Activated CD4-positive, alpha-beta T cell treated with anti-CD3 and anti-CD28 coated beads, Interleukin-2, amount 50 U/mL, for 48 hours (primary cell): ENCODE measurements around the gene THSD4.
A peak's percentile ranks its signal among the peaks of the same experiment; 100 is the strongest.

Source experiments
- DNase-seq, 2 experiments: peaks; one replicate each; pipeline ENCODE4 v3.0.0-alpha.2; 2020

THSD4 gene

DNA sequence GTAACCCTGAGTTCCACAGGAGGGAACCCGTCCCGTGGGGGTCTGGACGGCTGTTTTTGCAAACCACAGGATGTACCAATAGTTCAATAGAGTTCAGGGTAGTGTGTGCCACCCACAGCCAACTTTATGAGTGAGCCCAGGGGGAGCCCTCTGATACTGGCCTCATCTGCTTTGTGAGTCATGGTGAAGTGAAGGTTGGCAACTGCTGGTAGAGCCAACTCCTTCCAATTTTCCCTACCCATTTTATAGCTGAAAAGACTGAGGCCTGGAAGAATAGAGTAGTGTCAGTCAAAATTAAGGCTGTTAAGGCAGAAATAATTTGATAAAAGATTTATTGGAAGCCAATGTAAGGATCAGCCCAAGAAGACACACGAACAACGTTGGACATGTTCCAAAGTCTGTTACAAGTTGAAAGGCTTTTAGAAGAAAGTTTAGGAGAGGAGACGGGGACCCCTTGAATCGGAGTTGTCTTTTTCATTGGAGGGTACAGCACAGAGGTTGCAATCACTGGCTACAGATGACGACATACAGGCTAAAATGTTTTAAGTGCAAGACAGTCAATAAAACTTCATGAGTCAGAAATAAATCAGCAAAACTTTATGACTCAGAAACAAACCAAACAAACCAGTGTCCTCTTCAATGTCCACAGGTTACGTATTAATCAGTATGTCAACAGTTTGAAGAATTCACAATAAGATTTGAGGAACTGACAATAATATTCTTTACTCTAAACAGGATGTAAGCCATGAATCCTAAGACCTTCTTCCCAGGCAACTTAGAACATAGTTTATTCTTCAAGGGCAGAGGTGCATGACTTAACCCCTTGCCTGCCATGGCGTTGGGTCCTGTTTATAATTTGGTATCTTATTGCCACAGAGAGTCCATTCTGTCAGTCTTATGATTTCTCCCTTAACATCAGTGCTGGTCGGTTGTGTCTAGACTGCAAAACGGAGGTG, 632.1 kb downstream of the THSD4 start:
- DNase-seq = no peak

DNA sequence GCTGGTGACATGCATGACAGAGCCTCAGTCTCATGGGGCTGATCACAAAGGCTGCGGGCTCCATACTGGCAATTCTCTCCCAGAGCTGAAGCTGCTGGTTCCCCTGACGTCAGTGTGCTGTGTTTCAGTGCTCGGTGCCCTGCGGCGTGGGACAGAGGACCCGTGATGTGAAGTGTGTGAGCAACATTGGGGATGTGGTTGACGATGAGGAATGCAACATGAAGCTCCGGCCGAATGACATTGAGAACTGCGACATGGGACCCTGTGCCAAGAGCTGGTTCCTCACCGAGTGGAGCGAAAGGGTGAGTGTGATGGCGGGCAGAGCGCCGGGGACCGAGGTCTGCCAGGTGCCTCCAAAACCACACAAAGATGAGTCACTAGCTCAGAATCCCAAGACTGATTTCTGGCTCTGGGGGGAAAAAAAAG, 633.0 kb downstream of the THSD4 start:
- DNase-seq = no peak

DNA sequence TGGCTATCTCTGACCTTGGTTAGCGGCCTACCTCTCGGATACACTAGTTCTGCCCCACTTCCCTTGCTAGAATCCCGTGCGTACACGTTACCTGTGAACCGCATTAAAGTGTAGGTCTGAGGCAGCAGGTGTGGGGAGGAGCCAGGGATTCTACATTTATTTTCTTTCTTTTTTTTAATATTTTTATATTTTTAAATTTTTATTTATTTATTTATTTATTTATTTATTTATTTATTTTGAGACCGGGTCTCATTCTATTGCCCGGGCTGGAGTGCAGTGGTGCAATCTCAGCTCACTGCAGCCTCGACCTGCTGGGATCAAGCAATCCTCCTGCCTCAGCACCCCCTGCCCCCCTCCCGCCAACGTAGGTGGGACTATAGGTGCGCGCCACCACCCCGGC, 634.2 kb downstream of the THSD4 start:
- no peak for DNase-seq

DNA sequence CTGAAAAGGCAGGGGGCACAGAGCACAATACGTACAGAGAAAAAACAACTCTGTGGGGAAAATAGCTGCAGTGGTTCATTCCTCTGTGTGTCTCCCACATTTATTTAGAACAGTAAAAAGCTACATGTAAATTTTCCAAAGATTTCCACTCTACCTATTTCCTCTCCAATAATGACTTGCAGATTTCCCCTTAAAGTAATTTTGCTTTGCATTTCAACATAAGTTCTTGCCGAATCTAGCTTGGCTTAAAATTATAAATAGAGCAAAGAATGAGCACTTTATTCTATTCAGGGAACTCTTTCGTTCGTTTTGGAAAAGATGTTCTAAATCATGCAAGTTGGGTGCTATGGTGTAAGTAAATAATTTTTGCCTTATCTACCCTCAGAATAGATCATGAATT, 636.9 kb downstream of the THSD4 start:
- no peak for DNase-seq

DNA sequence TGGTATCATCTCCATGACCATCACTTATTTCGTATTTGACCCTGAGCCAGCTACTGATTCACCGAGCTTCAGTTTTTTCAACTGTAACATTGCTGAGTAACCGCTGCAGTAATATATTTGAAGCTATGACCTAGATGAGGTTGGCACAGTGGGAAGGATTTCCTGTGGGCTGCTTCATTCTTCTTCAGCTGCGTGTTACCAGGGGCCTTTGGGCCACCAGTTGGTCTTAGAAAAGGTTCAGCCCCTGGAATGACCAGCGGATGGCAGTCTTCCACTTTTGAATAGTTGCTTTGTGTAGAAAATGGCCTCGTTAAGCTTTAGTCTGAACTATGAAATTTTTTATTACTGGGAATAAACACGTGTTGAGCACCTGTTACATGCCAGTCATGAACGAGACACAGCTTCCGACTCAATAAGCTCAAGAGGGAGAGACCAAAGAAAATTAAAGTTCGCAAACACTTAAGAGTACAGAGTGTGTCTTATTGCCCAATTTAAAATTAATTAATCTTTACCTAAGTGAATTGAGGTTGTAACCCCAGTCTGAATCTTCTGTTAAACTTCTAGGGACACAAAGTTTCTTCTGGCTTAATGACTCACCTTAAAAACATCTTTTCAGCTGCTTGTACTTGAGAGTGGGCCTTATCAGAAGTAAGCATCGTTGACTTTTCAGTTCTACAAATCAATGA, 637.5 kb downstream of the THSD4 start:
- DNase-seq = peak; percentile 10 to 12

DNA sequence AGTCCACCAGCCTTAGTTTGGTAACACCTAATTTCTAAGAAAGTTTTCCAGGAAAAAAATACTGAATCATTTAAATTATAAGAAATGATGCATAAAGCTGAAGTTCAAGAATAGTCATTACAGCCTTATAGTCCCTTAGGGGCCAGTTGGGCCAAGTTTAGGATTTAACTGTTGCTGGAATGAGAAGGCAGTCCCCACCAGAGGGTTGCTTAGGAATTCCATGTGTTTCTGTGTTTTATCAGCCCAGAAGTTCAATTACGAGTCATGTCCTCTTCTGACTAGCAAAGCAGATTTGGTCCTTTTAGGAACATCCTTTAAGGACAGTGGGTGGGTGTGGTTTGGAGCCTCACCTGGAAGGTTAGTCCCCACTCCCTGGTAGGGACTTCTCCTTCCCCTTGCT, 638.1 kb downstream of the THSD4 start:
- no peak for DNase-seq

DNA sequence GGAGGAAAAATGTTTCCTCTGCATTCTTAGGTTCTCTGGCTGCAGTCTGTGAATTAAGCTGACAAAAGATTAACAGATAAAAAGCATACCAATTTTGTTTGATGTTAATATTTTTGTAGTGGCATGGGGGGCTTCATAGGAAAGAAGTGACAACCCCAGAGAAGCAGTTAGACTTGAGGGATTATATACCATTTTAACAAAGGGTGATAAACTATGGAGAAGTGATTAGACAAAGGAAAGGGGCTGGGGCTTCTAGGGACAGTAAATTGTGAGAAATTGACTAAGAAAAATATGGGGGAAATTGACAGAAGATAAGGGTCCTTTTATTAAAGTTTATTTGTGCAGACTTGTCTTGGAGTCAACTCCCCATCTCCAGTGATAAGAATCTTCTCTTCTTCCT, 639.4 kb downstream of the THSD4 start:
- no peak for DNase-seq

DNA sequence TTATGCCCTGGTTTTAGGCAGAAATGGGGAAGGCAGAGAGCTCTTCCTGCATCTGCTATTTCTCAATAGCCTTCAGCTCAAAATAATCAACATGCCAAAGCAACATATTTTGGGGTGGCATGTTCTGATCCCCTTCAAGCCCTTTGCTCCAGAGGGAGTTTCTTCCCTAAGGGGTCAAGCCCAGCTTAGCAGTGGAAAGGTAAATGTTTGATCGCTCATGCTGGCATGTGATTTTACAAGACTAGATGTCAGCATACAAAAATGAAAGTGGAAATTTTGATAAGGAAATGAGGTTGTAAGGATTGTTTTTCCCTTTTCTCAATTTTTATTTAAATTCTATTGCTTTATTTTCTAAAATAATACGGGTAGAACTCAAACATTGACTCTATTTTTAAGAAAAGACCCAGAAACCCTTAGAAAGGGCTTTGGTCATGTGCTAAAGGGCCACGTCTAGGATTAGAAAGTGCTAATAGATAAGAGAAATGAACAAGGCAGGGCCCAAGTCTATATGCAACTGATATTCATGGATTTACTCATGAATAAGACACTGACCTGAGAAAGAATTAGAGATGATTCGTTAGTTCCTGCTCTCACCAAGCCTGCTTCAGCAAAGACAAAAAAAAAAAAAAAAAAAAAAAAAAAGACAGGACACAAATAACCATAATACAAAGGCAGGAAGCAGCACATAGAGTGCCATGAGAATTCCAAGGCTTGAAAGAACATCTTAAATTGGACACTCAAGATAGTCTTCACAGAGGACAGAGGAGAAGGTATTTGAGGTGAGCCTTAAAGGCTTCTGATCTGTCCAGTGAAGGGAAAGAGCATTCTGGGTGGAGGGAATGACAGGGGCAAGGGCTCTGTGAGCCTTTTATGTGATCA, 640.1 kb downstream of the THSD4 start:
- no peak for DNase-seq

DNA sequence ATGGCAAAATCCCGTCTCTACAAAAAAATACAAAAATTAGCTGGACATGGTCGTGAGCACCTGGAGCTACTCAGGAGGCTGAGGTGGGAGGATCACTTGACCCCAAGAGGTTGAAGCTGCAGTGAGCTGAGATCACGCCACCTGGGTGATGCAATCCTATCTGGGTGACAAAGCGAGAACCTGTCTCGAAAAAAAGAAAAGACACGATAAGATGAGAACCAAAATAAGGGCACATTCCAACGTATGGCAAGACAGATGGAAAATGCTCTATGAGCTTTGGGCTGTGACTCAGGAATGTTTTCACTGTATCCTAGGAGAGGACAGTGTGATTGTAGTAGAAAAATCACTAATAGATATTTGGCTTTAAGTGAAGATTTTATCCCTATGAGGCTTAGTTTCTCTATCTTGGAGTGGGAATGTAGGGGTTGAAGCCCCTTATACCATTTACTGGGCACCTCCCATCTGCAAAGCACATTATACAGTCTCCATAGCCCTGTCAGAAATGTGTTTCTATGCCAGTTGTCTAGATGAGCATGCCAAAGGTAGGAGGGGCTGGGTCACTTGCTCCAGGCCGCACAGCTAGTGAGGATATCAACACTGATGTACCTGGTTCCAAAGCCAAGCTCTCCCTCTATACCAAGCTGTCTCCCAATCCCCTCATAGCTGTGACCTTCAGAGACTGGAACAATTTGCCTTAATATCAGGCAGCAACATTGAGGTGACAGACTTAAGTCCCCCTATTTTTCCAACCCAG, 641.5 kb downstream of the THSD4 start:
- DNase-seq = no peak

DNA sequence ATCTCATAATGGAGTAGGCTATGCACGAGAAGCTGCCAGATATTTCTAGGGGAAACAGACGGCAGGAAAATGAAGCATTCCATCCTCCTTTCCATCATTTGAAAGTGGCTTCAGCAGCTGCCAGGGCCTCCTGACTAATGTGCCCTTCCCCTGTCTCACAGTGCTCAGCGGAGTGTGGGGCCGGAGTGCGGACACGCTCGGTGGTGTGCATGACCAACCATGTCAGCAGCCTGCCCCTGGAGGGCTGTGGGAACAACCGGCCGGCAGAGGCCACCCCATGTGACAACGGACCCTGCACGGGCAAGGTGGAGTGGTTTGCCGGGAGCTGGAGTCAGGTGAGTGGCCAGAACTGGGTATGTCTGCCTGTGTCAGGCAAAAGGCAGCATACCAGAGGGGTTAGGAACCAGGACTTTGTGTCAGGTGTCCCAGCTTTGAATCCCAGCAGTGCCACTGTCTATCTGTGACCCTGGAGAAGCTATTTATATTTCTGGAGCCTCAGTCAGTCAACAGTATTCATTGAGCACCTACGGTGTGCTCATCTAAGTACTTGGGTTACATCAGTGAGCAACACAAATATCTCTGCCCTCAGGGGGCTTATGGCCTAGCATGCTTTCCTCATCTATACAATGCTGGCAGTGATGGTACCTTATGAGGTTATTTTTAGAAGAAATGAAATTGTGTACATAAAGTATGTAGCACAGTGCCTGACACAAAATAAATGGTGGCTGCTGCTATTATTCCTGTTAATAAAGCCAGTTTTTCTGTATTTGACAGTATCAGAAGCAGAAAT, 642.7 kb downstream of the THSD4 start:
- no peak for DNase-seq

DNA sequence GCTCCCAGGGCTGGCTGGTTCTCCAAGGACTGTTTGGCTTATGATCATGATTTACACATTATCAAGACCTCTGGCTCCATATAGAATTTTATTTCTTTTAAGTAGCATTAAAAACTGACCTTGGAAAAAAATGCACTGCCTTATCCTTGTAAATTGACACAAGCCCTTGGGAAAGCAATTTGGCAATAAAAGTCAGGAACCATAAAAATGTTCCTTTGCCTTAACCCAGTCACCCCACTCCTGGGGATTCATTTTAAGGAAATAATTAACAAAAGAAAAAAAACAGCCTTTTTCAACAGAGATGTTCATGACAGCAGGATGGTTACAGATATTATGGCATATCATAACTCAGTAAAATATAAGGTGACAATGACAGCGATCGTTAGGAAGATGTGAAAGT, 643.4 kb downstream of the THSD4 start:
- no peak for DNase-seq

DNA sequence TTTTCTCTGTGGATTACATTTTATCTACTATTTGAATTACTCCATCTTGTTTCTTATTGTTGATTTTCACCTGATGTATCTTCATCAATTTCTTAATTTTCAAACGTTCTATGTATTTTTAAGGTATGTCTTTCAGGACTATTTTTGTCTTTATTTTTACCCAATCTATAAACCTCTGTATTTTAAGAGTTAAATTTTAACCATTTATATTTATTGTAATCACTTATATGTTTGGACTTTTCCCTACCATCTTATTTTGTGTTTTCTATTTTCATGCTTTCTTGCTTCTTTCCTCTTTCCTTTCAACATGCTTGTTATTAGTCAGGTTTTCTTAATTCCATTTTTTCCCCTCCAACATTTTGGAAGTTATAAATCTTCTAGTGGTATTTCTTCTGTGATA, 645.6 kb downstream of the THSD4 start:
- DNase-seq = no peak

DNA sequence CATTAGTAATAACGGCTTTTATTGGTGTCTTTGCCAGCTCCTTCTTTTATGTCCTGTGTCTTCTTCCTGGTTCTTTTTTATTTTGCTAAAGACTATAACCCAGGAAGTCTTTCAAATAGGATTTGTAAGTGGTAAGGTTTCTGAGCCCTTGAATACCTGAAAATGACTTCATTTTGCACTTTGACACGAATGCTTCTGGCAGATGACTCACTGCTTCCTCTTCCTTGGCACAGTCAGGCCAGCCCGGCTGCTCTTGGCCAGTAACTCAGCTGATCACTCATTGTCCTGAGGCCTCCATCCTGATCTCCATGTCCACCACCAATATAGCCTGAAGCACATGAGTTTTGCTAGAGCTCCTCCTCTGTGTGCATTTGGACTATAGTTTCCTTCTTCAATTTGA, 646.4 kb downstream of the THSD4 start:
- DNase-seq = no peak

DNA sequence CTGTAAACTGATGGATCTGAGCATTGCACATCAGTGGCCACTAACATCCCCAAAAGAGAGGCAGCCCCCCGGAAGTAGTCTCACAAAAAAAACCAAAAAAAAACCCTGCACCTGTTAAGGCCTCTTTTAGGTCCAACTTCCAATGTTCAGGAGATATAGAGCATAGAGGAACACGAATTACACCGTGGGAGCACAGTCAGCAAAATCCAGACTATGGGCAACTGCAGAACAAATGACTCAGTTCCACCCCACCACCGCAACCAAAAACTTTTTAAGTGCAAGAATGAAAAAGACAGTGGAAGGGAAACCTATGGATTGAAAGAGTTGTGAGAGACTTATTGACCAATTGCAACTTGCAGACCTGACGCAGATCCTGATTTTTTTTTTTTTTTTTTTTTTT, 652.9 kb downstream of the THSD4 start:
- no peak for DNase-seq

DNA sequence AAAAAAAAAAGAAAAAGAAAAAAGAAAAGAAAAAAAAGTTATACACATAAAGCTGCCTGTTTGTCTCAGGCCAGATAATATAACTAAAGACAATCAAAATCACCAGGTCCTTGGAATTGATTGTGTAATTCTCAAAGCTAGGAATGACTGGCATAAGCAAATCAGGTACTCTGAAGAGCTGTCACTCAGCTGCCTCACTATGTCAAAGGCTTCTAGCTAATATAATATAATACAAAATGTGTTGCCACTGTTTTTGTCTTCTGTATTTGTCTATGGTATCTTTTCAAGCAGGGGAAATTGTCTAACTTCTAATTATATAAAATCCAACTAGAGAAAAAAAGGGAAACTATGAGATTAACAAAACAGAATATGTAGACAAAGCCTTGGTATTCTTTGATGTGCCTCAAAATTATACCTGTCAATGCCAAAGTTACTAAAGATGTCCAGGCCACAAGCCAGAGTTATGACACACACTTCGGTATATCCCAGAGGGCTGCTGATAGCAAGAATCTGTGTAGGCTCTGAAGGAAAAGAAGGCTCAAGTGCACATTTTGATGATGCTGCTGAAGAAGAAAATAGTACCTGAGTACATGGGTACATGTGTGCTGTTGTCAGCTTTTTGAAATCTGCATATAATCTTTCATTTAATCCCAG, 658.1 kb downstream of the THSD4 start:
- no peak for DNase-seq

DNA sequence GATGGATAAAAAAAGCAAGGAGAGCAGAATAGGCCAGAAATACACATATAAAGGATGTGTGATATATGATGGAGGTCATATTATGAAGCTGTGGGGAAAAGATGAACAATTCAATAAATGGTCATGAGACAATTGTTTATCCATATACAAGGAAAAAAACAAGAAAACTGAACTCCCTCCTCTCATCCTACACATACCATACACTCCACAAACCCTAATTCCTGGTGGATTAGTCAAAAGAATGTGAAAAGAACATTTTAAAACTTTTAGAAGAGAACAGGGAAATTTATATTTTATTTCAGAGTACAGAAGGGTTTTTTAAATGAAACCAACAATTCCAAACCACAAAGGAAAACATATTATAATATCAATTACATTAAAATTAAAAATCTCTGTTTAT, 660.6 kb downstream of the THSD4 start:
- no peak for DNase-seq

DNA sequence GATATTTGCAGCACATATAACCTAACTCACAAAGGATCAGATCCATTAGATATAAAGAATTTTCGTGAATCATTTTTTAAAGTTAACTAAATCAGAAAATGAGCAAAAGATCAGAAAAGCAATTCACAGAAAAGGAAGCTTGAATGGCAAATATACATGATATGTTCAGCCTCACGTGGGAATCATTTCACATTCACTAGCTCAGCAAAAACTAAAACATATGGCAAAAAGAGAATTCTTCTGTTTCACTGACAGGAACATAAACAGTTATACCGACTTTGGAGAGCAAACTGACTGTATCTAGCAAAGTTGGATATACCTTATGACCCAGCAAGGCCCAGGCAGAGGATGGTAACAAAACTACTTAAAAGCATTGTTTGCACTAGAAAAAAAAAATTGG, 661.0 kb downstream of the THSD4 start:
- no peak for DNase-seq

DNA sequence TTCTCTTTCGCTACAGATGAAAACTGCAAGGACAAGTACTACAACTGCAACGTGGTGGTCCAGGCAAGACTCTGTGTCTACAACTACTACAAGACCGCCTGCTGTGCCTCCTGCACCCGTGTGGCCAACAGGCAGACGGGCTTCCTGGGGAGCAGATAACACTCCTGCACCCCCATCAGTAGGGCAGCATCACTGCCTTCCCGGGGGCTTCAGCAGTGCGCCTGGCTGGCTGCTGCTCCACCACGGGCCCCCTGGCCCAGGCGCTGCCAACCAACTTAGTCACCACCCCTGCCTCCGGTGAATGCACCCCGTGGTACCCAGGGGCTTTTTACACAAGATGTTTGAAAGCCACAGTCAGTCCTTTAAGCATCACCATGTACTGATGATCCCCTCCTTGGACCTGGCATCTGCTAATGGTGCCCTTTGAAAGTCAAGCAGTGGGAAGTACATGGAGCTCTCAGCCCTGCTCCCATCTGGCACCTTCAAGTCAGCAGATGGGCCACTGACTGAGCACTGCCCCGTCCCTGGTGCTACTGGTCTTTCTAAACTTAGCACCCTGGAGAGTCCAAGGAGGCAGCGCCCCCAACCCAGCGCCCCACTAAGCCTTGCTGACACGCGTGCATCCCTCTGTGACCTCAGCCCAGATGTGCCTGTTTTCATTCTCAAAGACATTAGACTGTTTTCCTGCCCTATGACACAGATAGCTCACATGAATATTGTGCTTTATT, 662.1 kb downstream of the THSD4 start:
- no peak for DNase-seq

DNA sequence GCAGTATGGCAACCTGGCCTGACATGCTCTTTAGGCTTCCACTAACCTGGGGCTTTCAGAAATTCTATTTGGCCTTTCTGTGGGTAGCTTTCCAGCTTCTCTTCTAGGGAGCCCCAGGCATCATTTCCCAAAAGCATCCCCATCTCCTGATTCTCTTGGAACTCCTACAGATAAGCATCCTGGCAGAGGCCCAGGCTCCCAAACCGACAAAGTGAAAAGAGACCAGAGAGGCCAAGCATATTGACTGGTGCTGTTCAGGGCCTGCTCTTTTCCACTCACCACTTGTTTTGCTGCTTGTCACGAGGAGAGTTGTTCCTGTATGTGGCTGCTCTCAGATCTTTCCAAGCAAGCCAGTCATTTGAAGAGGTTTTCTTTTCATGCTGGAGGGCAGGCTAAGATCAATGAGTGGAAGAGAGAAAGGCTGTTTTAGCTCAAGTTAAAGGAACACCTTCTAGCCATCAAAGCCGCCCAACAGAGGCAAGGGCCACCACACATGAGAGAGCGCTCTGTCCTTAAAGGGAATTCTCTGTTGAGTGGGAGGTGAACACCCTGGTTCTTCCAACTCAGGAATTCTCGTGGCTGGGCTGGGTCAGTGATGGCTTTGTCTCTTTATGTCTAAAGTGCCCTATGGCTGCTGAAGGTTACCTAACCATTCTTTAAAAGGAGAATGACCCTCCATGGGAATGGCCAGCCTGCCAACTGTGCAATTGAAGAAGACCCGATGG, 664.0 kb downstream of the THSD4 start:
- DNase-seq = no peak
